ENCODE measurements around the gene MYH11.
"Not testable (repeated sequence)": the region's sequence is repeated elsewhere in the genome, so short reads cannot be mapped to it uniquely, and the experiment has no call there.

Gene MYH11

GRCh38 chr16:15714393-15715172 is 142.2 kb downstream of the MYH11 start:
- no peak for DNase-seq (ENCODE audit: low read depth)

- no peak for DNase-seq (ENCODE audit: low read depth)
Measured at GRCh38 chr16:15708997-15709396, 147.8 kb downstream of the MYH11 start.

- no peak for DNase-seq (ENCODE audit: low read depth)
Measured at GRCh38 chr16:15708096-15708495, 148.7 kb downstream of the MYH11 start.

GRCh38 chr16:15707332-15707731 is 149.5 kb downstream of the MYH11 start:
- no peak for DNase-seq (ENCODE audit: low read depth)

- no peak for DNase-seq (ENCODE audit: low read depth)
Measured at GRCh38 chr16:15705064-15705565, 151.7 kb downstream of the MYH11 start.

GRCh38 chr16:15704545-15704987 is 152.3 kb downstream of the MYH11 start:
- DNase-seq (ENCODE audit: low read depth) = peak; percentile 75

DNA sequence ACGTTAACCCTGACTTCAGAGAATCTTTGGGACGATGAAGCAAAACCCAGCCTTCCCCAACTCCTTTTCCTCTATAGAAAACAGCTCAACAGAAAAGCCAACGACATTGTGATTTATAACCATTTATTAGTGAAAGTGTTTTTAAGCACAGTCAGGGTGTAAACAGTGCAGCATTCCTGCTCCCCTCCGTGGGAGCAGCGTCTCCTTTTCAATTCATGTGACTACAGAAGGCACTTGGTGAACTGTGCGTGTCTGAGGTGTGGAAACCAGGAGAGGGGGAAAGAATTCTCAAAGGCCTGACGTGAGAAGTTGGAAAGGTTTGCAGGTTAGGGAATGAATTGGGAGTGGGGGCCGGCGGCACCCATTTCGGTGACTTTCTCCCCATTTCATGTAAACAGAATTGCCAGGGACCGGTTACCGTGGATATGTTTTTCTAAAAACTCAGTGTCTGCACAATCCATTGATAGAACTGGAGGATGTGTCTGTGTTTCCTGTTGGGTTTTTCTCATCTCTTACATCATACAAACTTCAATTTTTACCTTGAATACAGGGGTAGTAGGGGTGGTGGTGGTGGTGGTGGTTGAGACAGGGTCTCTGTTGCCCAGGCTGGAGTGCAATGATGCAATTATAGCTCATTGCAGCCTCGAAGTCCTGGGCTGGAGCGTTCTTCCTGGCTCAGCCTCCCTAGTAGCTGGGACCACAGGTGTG is 153.6 kb downstream of the MYH11 start:
- no peak for DNase-seq (ENCODE audit: low read depth)

DNA sequence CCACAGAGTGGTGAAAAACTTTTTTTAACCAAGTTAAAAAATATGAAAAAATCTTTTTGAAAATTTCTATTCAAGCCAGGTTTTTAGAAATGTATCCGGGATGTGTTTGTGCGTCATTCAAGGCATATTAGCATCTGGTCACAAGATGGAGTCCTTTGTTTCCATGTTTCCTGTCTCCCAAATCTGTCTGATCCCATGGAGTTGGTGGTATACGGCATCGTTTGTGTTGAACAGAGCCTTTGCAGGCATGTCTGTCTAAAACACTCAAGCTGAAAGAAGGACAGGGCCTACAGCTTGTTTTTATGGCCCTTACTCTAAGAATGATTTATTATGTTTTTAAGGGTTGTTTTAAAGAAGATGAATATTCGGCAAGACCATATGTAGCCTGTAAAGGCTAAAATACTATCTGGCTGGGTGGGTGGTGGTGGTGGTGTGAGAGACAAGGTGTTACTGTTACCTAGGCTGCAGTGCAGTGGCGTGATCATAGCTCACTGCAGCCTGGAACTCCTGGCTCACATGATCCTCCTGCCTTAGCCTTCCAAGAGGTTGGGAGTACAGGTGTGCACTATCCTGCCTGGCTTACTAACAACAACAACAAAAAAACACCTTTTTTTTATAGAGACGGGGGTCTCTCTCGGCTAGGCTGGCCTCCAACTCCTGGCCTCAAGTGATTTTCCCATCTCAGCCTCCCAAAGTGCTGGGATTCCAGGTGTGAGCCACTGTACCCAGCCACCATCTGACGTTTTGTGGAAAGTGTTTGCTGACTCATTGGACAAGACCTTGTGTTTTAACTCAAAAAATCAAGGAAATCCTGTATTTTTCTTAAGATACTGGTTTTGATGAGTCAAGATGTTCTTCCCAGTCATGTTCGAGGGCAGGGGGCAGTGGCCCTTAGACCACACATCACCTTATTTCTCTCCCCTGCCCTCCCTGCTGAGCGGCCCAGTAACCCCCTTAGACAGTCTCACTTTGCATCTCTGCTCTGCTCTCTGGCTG is 154.6 kb downstream of the MYH11 start:
- DNase-seq (ENCODE audit: low read depth) = no peak

DNA sequence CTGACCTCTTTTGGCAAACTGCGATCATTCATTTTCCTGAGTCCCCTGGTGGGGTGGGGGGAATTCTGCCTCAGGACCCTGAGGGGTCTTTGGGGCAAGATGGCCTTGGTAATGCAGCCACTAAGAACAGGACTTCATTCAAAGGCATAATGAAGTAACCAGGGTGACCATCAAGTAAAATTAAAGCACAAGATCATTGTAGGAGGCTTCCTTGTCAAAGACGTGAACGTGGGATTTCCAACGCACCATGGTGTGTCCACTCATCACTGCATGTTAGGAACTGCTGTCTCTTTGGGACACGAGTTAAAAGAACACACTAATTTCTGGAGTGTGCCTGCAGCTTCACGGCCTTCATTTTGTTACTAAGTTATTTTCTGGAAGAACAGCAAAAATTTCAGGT is 155.5 kb downstream of the MYH11 start:
- no peak for DNase-seq (ENCODE audit: low read depth)

GRCh38 chr16:15699819-15700218 is 157.0 kb downstream of the MYH11 start:
- no peak for DNase-seq (ENCODE audit: low read depth)

DNA sequence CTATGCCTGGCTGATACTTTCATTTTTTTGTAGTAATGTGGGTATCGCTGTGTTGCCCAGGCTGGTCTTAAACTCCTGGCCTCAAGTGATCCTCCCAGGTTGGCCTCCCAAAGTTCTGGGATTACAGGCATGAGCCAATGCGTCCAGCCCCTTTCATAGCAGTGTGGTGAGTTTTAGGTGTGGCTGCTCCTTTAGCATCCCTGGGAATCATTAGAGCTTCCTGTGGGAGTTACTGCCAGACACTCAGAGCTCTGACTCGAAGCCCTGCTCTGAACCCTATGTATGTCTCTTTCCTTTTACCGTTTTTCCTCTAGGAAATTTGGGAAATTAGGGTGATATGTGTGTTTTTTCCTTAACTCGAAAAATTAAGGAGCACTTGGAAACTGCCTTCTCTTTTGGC is 162.3 kb downstream of the MYH11 start:
- no peak for DNase-seq (ENCODE audit: low read depth)

DNA sequence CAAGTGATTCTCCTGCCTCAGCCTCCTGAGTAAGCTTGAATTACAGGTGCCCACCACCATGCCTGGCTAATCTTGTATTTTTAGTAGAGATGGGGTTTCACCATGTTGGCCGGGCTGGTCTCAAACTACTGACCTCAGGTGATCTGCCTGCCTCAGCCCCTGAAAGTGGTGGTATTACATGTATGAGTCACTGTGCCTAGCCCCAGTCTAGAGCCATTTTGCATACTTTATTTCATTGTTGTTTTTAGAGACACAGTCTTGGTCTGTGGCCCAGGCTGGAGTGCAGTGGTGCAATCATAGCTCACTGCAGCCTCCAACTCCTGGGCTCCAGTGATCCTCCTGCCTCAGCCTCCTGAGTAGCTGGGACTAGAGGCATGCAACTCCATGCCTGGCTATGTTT is 164.3 kb downstream of the MYH11 start:
- not testable (repeated sequence) for DNase-seq (ENCODE audit: low read depth)

GRCh38 chr16:15691046-15691445 is 165.8 kb downstream of the MYH11 start:
- DNase-seq (ENCODE audit: low read depth) = no peak

DNA sequence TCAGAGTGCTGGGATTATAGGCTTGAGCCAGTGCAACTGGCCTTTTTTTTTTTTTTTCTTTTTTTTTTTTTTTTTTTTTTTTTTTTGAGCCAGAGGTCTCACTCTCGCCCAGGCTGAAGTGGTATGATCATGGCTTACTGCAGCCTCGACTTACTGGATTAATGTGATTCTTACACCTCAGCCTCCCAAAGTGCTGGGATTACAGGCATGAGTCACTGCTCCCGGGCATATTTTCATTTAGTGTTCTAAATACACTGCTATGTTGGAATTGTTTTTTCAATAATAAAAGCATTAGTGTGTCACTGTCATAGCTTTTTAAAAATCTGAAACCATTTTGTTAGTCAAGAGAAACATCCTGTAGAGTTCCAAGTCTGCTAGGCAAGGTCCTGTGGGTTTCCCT is 166.5 kb downstream of the MYH11 start:
- no peak for DNase-seq (ENCODE audit: low read depth)

GRCh38 chr16:15689290-15689689 is 167.5 kb downstream of the MYH11 start:
- DNase-seq (ENCODE audit: low read depth) = no peak

- DNase-seq (ENCODE audit: low read depth) = no peak
Measured at GRCh38 chr16:15686287-15686686, 170.5 kb downstream of the MYH11 start.

GRCh38 chr16:15682105-15682570 is 174.7 kb downstream of the MYH11 start:
- DNase-seq (ENCODE audit: low read depth) = peak; percentile 19

- no peak for DNase-seq (ENCODE audit: low read depth)
Measured at GRCh38 chr16:15677447-15677846, 179.4 kb downstream of the MYH11 start.

GRCh38 chr16:15676506-15676905 is 180.3 kb downstream of the MYH11 start:
- DNase-seq (ENCODE audit: low read depth) = no peak

GRCh38 chr16:15674571-15674970 is 182.3 kb downstream of the MYH11 start:
- no peak for DNase-seq (ENCODE audit: low read depth)

- DNase-seq (ENCODE audit: low read depth) = peak; percentile 59
Measured at GRCh38 chr16:15672514-15673167, 184.2 kb downstream of the MYH11 start.

Data from activated T-cell treated with anti-CD3 and anti-CD28 coated beads for 1 hour (primary cell).